ENCODE data around the gene LY9.
"Not testable (repeated sequence)": the region's sequence is repeated elsewhere in the genome, so short reads cannot be mapped to it uniquely, and the experiment has no call there.

LY9 gene

GRCh38 chr1:160841079-160841478 lies 45.1 kb downstream of the LY9 start:
- no peak for DNase-seq

- no peak for DNase-seq
These were observed 48.7 kb downstream of the LY9 start for GRCh38 chr1:160844447-160845232.

- DNase-seq = no peak
These were observed 50.3 kb downstream of the LY9 start for GRCh38 chr1:160846281-160846680.

GRCh38 chr1:160850541-160850940 lies 54.6 kb downstream of the LY9 start:
- DNase-seq = no peak

GRCh38 chr1:160850993-160851392 lies 55.0 kb downstream of the LY9 start:
- no peak for DNase-seq

GRCh38 chr1:160853014-160853413 lies 57.0 kb downstream of the LY9 start:
- DNase-seq = no peak

GRCh38 chr1:160853754-160854153 lies 57.8 kb downstream of the LY9 start:
- DNase-seq = no peak

- DNase-seq = no peak
These were observed 59.4 kb downstream of the LY9 start for GRCh38 chr1:160855181-160855981.

GRCh38 chr1:160858097-160858496 lies 62.1 kb downstream of the LY9 start:
- DNase-seq = no peak

GRCh38 chr1:160858507-160858906 lies 62.5 kb downstream of the LY9 start:
- DNase-seq = no peak

GRCh38 chr1:160859166-160859565 lies 63.2 kb downstream of the LY9 start:
- DNase-seq = no peak

GRCh38 chr1:160860840-160861505 lies 65.0 kb downstream of the LY9 start:
- DNase-seq = no peak

GRCh38 chr1:160862203-160863060 lies 66.5 kb downstream of the LY9 start, which contains the start of gene CD244:
Gene CD244, minus strand, starts transcription at chr1:160862887. Its CDS starts 210 bp downstream, at chr1:160862677.
- no peak for DNase-seq

- no peak for DNase-seq
These were observed 67.2 kb downstream of the LY9 start for GRCh38 chr1:160863061-160863773.

- DNase-seq = no peak
These were observed 67.8 kb downstream of the LY9 start for GRCh38 chr1:160863774-160864131.

- DNase-seq = no peak
These were observed 68.2 kb downstream of the LY9 start for GRCh38 chr1:160864173-160864572.

- no peak for DNase-seq
These were observed 69.4 kb downstream of the LY9 start for GRCh38 chr1:160865337-160865736.

- no peak for DNase-seq
These were observed 70.2 kb downstream of the LY9 start for GRCh38 chr1:160866001-160866694.

GRCh38 chr1:160866695-160867260 lies 70.8 kb downstream of the LY9 start:
- DNase-seq = no peak

GRCh38 chr1:160867651-160868050 lies 71.7 kb downstream of the LY9 start:
- DNase-seq = not testable (repeated sequence)

GRCh38 chr1:160868141-160868540 lies 72.2 kb downstream of the LY9 start:
- no peak for DNase-seq

Data from NCI-H1694 treated with DMSO at 0.1 percent for 48 hours (cell line).